VCaP (cell line): ENCODE measurements around the gene SPOUT1.
A peak's percentile ranks its signal among the peaks of the same experiment; 100 is the strongest.

Experiments
- H3K27ac ChIP-seq: fragments of 450-650 bp; 2 replicates; pipeline ENCODE4 v1.5.1; 2017
- CTCF ChIP-seq: fragments of 450-650 bp; conservative IDR thresholded peaks from 2 replicates; pipeline ENCODE4 v1.5.1; 2017; ENCODE audit warnings: mild to moderate bottlenecking, moderate library complexity

SPOUT1 gene

GRCh38 chr9:128809831-128810230, 19.8 kb downstream of the SPOUT1 start:
- no peak for TF ChIP-seq CTCF
- H3K27ac ChIP-seq: no peak overlapping the region

GRCh38 chr9:128809036-128809599, 20.5 kb downstream of the SPOUT1 start:
- H3K27ac ChIP-seq: no peak overlapping the region
- no peak for TF ChIP-seq CTCF

GRCh38 chr9:128808543-128808942, 21.1 kb downstream of the SPOUT1 start:
- H3K27ac ChIP-seq: no peak overlapping the region
- no peak for TF ChIP-seq CTCF

GRCh38 chr9:128807827-128808226, 21.8 kb downstream of the SPOUT1 start:
- no peak for TF ChIP-seq CTCF

GRCh38 chr9:128805661-128806060, 23.9 kb downstream of the SPOUT1 start:
- H3K27ac ChIP-seq: no peak overlapping the region
- TF ChIP-seq CTCF: no peak

More at GRCh38 chr9:128807827-128808226, 21.8 kb downstream of the SPOUT1 start:
- no peak overlapping the region for H3K27ac ChIP-seq

- peak; percentile 32; the same call in 1 of the 2 replicates for TF ChIP-seq CTCF
- H3K27ac ChIP-seq: peak overlapping the region; percentile 25; the same call in 1 of the 2 replicates
These were observed 27.1 kb downstream of the SPOUT1 start for GRCh38 chr9:128802482-128802881.

- no peak overlapping the region for H3K27ac ChIP-seq
- TF ChIP-seq CTCF: no peak
These were observed 29.5 kb downstream of the SPOUT1 start for GRCh38 chr9:128800061-128800460.
